HepG2 (cell line): ENCODE data around the gene GUCA1A. TPM values are rescaled to one million over a fixed set of nuclear protein-coding genes. Genes with fewer than 3 reads are reported as not detected.

Experiments used
- ATAC-seq: fragments of 200-7000 bp; cut with Tn5 transposase; 3 replicates; pipeline ENCODE4 v1.9.1; 2020; ENCODE audit warnings: mild to moderate bottlenecking, moderate library complexity
- BruUV-seq: library from RNA; stranded (reverse); fragments of 400-500 nt; replicated peaks from 2 replicates; lab custom pipeline; 2021; lab: Mats Ljungman, UMichigan
- CTCF ChIA-PET: fragments of 300-600 bp; formaldehyde crosslinking; extraction: SDS; loops from one replicate; lab custom pipeline; 2021; ENCODE audit warnings: low total read pairs, inconsistent platforms, low intra/inter-chr PET ratio; lab: Yijun Ruan, JAX
- POLR2A ChIA-PET: fragments of 350-600 bp; sonication (Branson Sonifier 250); formaldehyde crosslinking; loops from one replicate; lab custom pipeline; 2020; ENCODE audit warnings: antibody characterized with exemption, inconsistent platforms; lab: Yijun Ruan, JAX
- DNase-seq: peaks from one replicate; pipeline ENCODE4 v3.0.0-alpha.2; 2015; ENCODE audit warnings: low spot score
- FAIRE-seq: peaks from 3 replicates; lab custom pipeline; 2011; peaks lifted over from hg19 to GRCh38; lab: Jason Lieb, UNC
- H2AFZ ChIP-seq: one replicate; pipeline ENCODE4 v1.6.1; 2011; ENCODE audit warnings: low read length, inconsistent platforms
- H3K27ac ChIP-seq: fragments of 300-600 bp; 3 replicates; pipeline ENCODE4 v1.8.0; 2011; ENCODE audit warnings: mixed run types, mild to moderate bottlenecking, mixed read lengths, low read length, inconsistent platforms; ENCODE audit not compliant: insufficient read depth; ENCODE audit errors: extremely low read length
- H3K27me3 ChIP-seq, 2 experiments: fragments of 200-600 bp in 1 of 2; 2 replicates in 1 of 2; 3 replicates in 1 of 2; pipeline versions ENCODE4 v1.6.0 to v1.8.0; 2011; ENCODE audit warnings: low read length in 2 of 2, mild to moderate bottlenecking in 2 of 2, moderate library complexity in 2 of 2, inconsistent platforms in 1 of 2; ENCODE audit not compliant: insufficient read depth in 2 of 2, control insufficient read depth in 1 of 2
- H3K36me3 ChIP-seq, 2 experiments: fragments of 200-600 bp in 1 of 2; replicated peaks in 1 of 2; 2 replicates in 1 of 2; 3 replicates in 1 of 2; pipeline versions ENCODE4 v1.5.1 to v1.8.0; 2011; ENCODE audit warnings: low read length in 2 of 2, inconsistent platforms in 1 of 2; ENCODE audit not compliant: insufficient read depth in 2 of 2, control insufficient read depth in 1 of 2
- H3K4me1 ChIP-seq: 2 replicates; pipeline ENCODE4 v1.5.1; 2012; ENCODE audit warnings: low read length, inconsistent platforms; ENCODE audit not compliant: insufficient read depth
- H3K4me2 ChIP-seq: 2 replicates; pipeline ENCODE4 v1.6.0; 2011; ENCODE audit warnings: low read depth, low read length, inconsistent platforms
- H3K4me3 ChIP-seq, 3 experiments: fragments of 200-600 bp in 1 of 3; sonication (generic), shearing (Covaris generic) in 1 of 3; replicated peaks in 1 of 3; 2 replicates each; pipeline ENCODE4 v1.5.1; 2011 to 2016; ENCODE audit warnings: low read length in 3 of 3, inconsistent platforms in 2 of 3, low read depth in 2 of 3, mild to moderate bottlenecking in 2 of 3, control low read depth in 1 of 3, mixed read lengths in 1 of 3; ENCODE audit not compliant: insufficient read depth in 1 of 3
- H3K79me2 ChIP-seq: one replicate; pipeline ENCODE4 v1.6.1; 2011; ENCODE audit warnings: low read length, inconsistent platforms; ENCODE audit not compliant: insufficient read depth
- H3K9ac ChIP-seq: 2 replicates; pipeline ENCODE4 v1.6.0; 2011; ENCODE audit warnings: mild to moderate bottlenecking, low read depth, low read length, inconsistent platforms; ENCODE audit not compliant: insufficient read depth
- H3K9me3 ChIP-seq: 2 replicates; pipeline ENCODE4 v1.5.1; 2012; ENCODE audit warnings: mild to moderate bottlenecking, low read length
- H4K20me1 ChIP-seq: 2 replicates; pipeline ENCODE4 v1.6.0; 2011; ENCODE audit warnings: inconsistent platforms, mild to moderate bottlenecking, low read length, moderate library complexity; ENCODE audit not compliant: insufficient read depth
- AGO2 ChIP-seq: fragments of 200-400 bp; formaldehyde crosslinking; optimal IDR thresholded peaks from 2 replicates; pipeline ENCODE3; 2017; ENCODE audit warnings: mild to moderate bottlenecking, low read depth, low read length, moderate library complexity
- KDM3A ChIP-seq: IDR thresholded peaks from 2 replicates; pipeline ENCODE4 v1.6.1; 2018; ENCODE audit warnings: low read depth, missing compliant biosample characterization
- NPAS2 ChIP-seq: sonication (generic); formaldehyde crosslinking; IDR thresholded peaks from 2 replicates; pipeline ENCODE4 v1.8.0; 2022; ENCODE audit warnings: mild to moderate bottlenecking, missing genetic modification reagents, borderline replicate concordance
- RNF219 ChIP-seq: sonication (generic); formaldehyde crosslinking; IDR thresholded peaks from 2 replicates; pipeline ENCODE4 v1.5.0; 2020; ENCODE audit warnings: mild to moderate bottlenecking, missing genetic modification reagents
- SMC3 ChIP-seq: IDR thresholded peaks from 2 replicates; pipeline ENCODE4 v1.6.1; 2011; ENCODE audit warnings: low read length, improper control_type of control experiment
- TCF7 ChIP-seq: sonication (generic); IDR thresholded peaks from 2 replicates; pipeline ENCODE4 v1.6.1; 2016; ENCODE audit warnings: antibody characterized with exemption, low read depth
- TRIM24 ChIP-seq: sonication (generic); formaldehyde crosslinking; IDR thresholded peaks from 2 replicates; pipeline ENCODE4 v1.8.0; 2022; ENCODE audit warnings: mild to moderate bottlenecking, missing genetic modification reagents
- USF2 ChIP-seq, 2 experiments: sonication (generic) in 1 of 2; formaldehyde crosslinking in 1 of 2; IDR thresholded peaks; 2 replicates each; pipeline versions ENCODE4 v1.5.1 to v1.6.1; 2011 to 2020; ENCODE audit warnings: borderline replicate concordance in 1 of 2, low read depth in 1 of 2, low read length in 1 of 2, mild to moderate bottlenecking in 1 of 2, missing genetic modification reagents in 1 of 2, moderate library complexity in 1 of 2
- ZNF253 ChIP-seq: sonication (generic); formaldehyde crosslinking; IDR thresholded peaks from 2 replicates; pipeline ENCODE4 v1.8.0; 2022; ENCODE audit warnings: mild to moderate bottlenecking, missing genetic modification reagents, borderline replicate concordance
- ZNF574 ChIP-seq: sonication (generic); formaldehyde crosslinking; IDR thresholded peaks from 2 replicates; pipeline ENCODE4 v1.4.0; 2020; ENCODE audit warnings: missing genetic modification reagents
- ZNF619 ChIP-seq: sonication (generic); formaldehyde crosslinking; IDR thresholded peaks from 2 replicates; pipeline ENCODE4 v1.4.0; 2020; ENCODE audit warnings: mild to moderate bottlenecking, missing genetic modification reagents
- ZNF776 ChIP-seq: sonication (generic); formaldehyde crosslinking; IDR thresholded peaks from 2 replicates; pipeline ENCODE4 v1.4.0; 2020; ENCODE audit warnings: mild to moderate bottlenecking, missing genetic modification reagents
- WGBS: methylation state at CpG from one replicate; pipeline ENCODE4 v1.1.6; 2017; ENCODE audit warnings: low lambda C conversion rate; 5-methylcytosine and 5-hydroxymethylcytosine counted together
- in situ Hi-C: cut with HindIII; loops from 2 replicates; pipeline ENCODE4 v1.10.0; 2017; ENCODE audit warnings: low pct_unique_long_range_greater_than_20kb; ENCODE audit not compliant: extremely low pct_ligation_motif_present
- intact Hi-C: fragments of 100-400 bp; cut with micrococcal nuclease; formaldehyde crosslinking; loops from one replicate; pipeline ENCODE4 v1.10.0; 2022; ENCODE audit not compliant: unreplicated experiment
- polyA plus RNA-seq, 8 experiments: library from polyadenylated mRNA; depleted of rRNA in 3 of 8; stranded (reverse) in 7 of 8; unstranded in 1 of 8; fragments of >200 nt; fragmentation: Illumina TruSeq in 4 of 8; extraction: Trizol in 4 of 8; gene quantifications; 2 replicates each; pipeline versions ENCODE4 v1.2.1 to v1.2.3, GENCODE V29; 2011 to 2016; ENCODE audit warnings: low read depth in 4 of 8, missing spikeins in 1 of 8, mixed read lengths in 1 of 8; ENCODE audit not compliant: insufficient read depth in 1 of 8
- total RNA-seq, 5 experiments: library from RNA; depleted of rRNA; stranded (reverse); fragments of >200 nt; fragmentation: Illumina TruSeq; extraction: Trizol; gene quantifications; 2 replicates each; pipeline ENCODE4 v1.2.3, GENCODE V29; 2016; ENCODE audit warnings: low read depth in 1 of 5
- TF ChIP-seq, protein P1 (sequence below): sonication (generic); formaldehyde crosslinking; IDR thresholded peaks from 2 replicates; pipeline ENCODE4 v1.4.0; 2020; ENCODE audit warnings: missing genetic modification reagents
- TF ChIP-seq, protein P2 (sequence below): sonication (generic); formaldehyde crosslinking; IDR thresholded peaks from 2 replicates; pipeline ENCODE4 v1.5.1; 2020; ENCODE audit warnings: missing genetic modification reagents, mild to moderate bottlenecking, borderline replicate concordance

The GUCA1A gene
- total and polyA plus RNA-seq, 2 of the 13 experiments (the other 11 are each of a cell fraction or from before 2014, with no cell fraction given): not detected

DNA sequence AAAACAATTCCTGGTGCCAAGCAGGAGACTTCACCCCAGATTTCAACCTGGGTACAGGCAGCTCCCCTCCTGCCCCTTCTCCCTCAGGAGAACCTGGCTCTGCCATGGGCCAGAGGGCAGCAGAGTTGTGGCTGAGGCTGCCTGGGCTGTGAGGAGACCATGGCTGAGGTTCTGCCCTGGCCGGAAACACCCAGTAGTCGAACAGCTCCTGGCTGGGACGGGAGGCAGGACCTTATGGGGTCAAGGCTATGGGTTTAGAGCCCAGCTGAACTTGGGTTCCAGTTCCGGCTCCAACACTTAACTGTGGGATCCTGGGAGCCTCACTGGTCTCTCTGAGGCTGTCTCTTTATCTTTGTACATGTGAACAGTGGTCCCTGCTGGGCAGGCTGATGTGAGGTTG lies 39.2 kb upstream of the GUCA1A start (continued):
- TF ChIP-seq AGO2 (no peak), SMC3 (0 out of 2 replicates have a peak, but pooled peaks have one; percentile 1), ZNF574 (CRISPR knock-in tag) (0 out of 2 replicates have a peak, but pooled peaks have one; percentile 36), ZNF253 (CRISPR knock-in tag) (no peak), TCF7 (no peak)
- TF ChIP-seq, protein P1, sequence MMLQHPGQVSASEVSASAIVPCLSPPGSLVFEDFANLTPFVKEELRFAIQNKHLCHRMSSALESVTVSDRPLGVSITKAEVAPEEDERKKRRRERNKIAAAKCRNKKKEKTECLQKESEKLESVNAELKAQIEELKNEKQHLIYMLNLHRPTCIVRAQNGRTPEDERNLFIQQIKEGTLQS (CRISPR knock-in tag): no peak

DNA sequence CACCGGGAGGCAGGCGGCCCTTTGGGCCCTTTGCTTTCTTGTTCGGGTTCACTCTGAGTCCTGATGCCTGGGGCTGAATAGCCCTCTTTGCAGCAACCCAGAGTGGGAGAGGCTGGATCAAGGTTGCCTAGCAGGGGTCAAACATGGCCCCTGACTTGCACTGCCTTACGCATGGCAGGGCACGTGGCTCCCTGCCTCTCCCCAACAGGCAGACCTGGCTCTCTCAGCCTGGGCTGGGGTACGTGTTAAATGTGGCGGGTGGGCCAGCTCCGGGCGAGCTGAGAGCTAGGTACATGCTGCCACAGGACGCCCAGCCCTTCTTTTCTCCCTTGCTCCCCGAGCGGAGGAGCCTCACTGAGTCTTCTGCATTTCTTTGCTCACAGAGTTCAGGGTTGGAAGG lies 38.0 kb upstream of the GUCA1A start:
- no peaks in the 10 kb centered on the region for H4K20me1 ChIP-seq
- peaks cover 60% of the 10 kb centered on the region for H3K4me1 ChIP-seq
- DNase-seq: no peak
- H2AFZ ChIP-seq: no peak overlapping the region
- WGBS: 87% methylated on average over 12 of the region's 12 CpGs
- H3K79me2 ChIP-seq: no peaks in the 10 kb centered on the region
- ChIA-PET CTCF (no interaction called here), POLR2A (interaction anchor here (0.8 kb wide), 1 partner anchor 39 kb away, joined by 3 read pairs; no protein-coding TSS in a partner anchor)
- intact Hi-C loops (no loop called here), in situ Hi-C loops (no loop called here)
- BruUV-seq: no TSS peak
- no peaks in the 10 kb centered on the region for H3K9me3 ChIP-seq
- no peak for ATAC-seq
- H3K9ac ChIP-seq: no peak overlapping the region
- H3K27ac ChIP-seq: no peak overlapping the region
- no peaks in the 10 kb centered on the region for H3K27me3 ChIP-seq
- no peaks in the 10 kb centered on the region for H3K36me3 ChIP-seq
- no peak overlapping the region for H3K4me3 ChIP-seq
- FAIRE-seq: no peak
- no peak overlapping the region for H3K4me2 ChIP-seq
- TF ChIP-seq ZNF619 (CRISPR knock-in tag): no peak
- no peak for TF ChIP-seq NPAS2 (CRISPR knock-in tag)
- no peak for TF ChIP-seq TRIM24 (CRISPR knock-in tag)
- no peak for TF ChIP-seq RNF219 (CRISPR knock-in tag)
- TF ChIP-seq ZNF776 (CRISPR knock-in tag): no peak
- TF ChIP-seq KDM3A (CRISPR knock-in tag): no peak
- TF ChIP-seq USF2 (IDR thresholded peaks at IDR 0.05; ENCODE audit: low read depth, low read length): no peak
- TF ChIP-seq USF2 (CRISPR knock-in tag; IDR thresholded peaks at IDR 0.05; ENCODE audit: borderline replicate concordance): no peak
- TF ChIP-seq, protein P2, sequence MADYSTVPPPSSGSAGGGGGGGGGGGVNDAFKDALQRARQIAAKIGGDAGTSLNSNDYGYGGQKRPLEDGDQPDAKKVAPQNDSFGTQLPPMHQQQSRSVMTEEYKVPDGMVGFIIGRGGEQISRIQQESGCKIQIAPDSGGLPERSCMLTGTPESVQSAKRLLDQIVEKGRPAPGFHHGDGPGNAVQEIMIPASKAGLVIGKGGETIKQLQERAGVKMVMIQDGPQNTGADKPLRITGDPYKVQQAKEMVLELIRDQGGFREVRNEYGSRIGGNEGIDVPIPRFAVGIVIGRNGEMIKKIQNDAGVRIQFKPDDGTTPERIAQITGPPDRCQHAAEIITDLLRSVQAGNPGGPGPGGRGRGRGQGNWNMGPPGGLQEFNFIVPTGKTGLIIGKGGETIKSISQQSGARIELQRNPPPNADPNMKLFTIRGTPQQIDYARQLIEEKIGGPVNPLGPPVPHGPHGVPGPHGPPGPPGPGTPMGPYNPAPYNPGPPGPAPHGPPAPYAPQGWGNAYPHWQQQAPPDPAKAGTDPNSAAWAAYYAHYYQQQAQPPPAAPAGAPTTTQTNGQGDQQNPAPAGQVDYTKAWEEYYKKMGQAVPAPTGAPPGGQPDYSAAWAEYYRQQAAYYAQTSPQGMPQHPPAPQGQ (CRISPR knock-in tag): no peak
